ENCODE measurements around the gene ELN. TPM values are rescaled to one million over a fixed set of nuclear protein-coding genes. Genes with fewer than 3 reads are reported as not detected.
A peak's percentile ranks its signal among the peaks of the same experiment; 100 is the strongest.
"Not testable (repeated sequence)": the region's sequence is repeated elsewhere in the genome, so short reads cannot be mapped to it uniquely, and the experiment has no call there.

The ELN gene
- 100 to 1,000 TPM in 1 of 2 donors, 10 to 100 TPM in 1; 91.7 to 166 TPM for total RNA-seq
- long read RNA-seq, transcript ELN-221 (32 exons, 2,583 nt) = major isoform, 6 of 68 reads
- long read RNA-seq, transcript ELN-201 (33 exons, 3,781 nt) = major isoform, 6 of 68 reads
- long read RNA-seq, partial matches to known transcripts = 9 of 68 reads
- long read RNA-seq, other reads (novel, unspliced or antisense) = 42 of 68 reads

DNA sequence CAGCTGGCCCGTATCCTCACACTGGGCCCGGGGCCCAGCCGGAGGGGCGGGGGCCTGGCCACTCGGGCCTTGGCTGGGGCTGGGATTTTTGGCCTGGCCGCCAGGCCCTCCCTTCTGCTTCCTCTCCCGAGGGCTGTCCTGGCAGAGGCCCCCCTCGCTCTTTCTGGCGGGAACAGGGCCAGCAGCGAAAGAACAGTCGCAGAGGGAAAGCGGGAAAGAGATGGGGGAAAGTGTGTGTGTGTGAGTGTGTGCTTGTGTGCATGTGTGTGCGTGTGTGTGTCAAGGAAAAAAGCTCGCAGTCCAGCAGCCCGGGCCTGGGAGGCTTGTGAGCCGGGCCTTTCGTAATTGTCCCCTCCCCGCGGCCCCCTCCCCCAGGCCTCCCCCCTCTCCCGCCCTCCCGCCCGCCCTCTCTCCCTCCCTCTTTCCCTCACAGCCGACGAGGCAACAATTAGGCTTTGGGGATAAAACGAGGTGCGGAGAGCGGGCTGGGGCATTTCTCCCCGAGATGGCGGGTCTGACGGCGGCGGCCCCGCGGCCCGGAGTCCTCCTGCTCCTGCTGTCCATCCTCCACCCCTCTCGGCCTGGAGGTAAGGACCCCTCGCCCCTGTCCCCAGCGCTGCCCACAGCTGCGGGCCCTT, at the start of gene ELN:
Gene ELN, plus strand, starts transcription at position 491 of the 638 bp plus-strand sequence. Its CDS starts 15 bp downstream, at position 506.
- intact Hi-C loops (cut with DNase I) = loop anchor here (5.0 to 10.0 kb wide), 2 partner anchors 133 to 161 kb away; no protein-coding TSS in a partner anchor
- peak; percentile 90 for DNase-seq
- peak; percentile 78 to 86 for ATAC-seq

DNA sequence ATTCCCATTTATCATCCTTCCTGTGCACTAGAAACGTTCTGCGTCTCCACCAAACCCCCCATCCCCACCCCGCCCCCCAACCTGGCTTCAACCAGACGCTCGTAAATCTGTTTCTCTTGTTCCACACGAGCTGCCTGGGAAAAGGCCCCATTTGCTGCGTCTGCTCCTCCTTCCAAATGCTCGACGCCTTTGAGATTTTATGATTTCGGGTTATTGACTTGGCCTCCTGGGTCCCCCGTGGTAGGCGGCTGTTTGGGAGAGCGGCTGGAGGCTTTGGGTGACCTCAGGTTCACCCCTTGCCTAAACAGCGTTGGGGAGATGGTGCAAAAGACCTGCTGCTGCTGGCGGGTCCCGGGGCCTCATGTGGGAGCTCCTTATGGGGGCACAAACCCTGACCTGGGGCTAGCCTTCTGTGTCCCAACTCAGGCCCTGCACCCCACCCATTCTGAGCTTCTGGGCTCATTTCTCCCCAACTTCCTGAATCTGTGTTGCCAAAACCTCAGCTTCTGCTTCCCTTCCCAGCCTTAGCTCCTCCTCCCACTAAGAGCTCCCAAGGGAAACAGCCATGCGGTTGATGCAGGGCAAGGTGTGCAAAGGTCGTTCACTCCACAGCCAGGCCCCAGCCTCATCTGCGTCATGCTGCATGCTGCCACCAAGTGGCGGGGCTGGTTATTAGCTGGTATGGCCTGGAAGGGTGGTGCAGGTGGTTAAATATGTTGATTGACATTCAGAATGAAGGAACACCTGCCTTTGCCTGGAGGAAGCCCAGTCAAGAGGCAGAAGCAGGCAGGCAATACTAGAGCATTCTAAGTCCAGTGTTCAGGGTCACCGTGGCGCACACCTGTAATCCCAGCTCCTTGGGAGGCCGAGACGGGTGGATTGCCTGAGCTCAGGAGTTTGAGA, 49.1 kb upstream of the ELN start:
- DNase-seq = no peak
- intact Hi-C loops (cut with DNase I) = no loop called here
- ATAC-seq = peak; percentile 22 to 73

DNA sequence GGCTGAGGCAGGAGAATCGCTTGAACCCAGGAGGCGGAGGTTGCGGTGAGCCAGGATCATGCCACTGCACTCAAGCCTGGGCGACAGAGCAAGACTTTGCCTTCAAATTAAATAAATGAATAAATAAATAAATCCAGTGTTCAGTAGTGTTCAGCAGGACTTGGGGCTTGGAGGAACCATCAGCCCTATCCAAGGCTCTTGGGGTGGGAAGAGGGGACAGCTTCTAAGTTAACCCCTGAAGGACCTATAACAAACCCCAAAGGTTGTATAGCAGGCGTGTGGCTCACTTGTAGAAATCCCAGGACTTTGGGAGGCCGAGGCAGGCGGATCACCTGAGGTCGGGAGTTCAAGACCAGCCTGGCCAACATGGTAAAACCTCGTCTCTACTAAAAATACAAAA, 48.3 kb upstream of the ELN start:
- ATAC-seq; DNase-seq; intact Hi-C loops (cut with DNase I): not testable (repeated sequence)

DNA sequence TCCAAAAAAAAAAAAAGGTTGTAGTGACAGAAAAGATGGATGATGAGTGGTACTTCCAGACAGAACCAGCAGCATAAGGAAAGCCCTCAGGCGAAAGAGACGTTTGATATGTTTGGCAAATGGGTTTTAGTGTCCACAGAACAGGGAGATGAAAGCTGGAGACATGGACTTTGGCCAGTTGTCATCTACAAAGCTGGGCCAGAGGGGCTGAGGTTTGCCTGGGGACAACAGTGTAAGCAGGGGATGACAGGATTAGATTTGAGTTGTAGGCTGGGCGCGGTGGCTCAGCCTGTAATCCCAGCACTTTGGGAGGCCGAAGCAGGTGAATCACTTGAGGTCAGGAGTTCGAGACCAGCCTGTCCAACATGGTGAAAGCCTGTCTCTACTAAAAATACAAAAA, 47.8 kb upstream of the ELN start:
- no peak for ATAC-seq
- intact Hi-C loops (cut with DNase I) = no loop called here
- DNase-seq = no peak

DNA sequence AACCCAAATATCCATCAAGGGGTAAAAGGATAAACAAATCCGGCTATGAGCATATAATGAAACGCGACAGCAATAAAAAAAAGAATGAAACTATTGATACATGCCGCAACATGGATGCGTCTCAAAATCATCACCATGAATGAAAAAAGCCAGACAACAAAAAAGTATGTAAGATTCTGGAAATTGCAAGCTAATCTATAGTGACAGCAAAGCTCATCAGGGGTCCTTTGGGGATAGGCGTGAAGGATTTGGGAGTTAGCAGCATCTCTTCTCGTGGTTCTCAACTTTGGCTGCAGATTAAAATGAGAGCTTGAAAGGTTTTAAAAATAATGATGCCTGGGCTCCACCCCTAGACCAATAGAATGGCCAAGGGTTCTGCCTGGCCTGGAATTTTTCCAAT, 46.0 kb upstream of the ELN start:
- ATAC-seq (no peak), DNase-seq (no peak)
- intact Hi-C loops (cut with DNase I) = no loop called here

DNA sequence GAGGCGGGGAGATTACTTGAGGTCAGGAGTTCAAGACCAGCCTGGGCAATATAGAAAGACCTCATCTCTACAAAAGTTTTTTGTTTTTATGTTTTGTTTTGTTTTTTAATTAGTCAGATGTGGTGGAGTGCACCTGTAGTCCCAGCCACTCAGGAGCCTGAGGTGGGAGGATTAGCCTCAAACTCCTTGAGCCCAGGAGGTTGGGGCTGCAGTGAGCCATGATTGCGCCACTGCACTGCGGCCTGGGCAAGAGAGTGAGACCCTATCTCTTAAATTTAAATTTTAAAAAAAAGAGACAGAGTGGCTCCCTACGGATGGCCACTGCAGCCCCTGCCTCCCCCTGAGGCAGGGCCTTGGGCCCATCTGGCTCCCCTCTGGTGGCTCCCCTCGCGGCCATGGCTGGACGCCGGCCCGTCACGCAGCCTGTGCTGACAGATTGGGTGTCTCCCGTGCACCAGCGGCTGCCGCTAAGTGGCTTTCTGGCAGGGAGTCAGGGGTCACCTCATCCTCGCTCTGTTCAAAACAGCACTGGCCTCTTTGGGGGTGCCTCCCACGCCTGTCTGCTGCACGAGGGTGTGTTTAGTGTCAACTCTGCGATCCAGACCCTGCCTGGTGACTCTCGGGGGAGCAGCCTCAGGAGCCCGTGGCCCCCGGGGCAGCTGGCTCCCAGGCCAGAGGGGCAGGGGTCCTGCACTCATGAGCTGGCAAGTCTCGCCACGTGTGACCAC, 44.4 kb upstream of the ELN start:
- ATAC-seq (peak; percentile 6 to 33), DNase-seq (peak; percentile 67)
- intact Hi-C loops (cut with DNase I) = no loop called here

DNA sequence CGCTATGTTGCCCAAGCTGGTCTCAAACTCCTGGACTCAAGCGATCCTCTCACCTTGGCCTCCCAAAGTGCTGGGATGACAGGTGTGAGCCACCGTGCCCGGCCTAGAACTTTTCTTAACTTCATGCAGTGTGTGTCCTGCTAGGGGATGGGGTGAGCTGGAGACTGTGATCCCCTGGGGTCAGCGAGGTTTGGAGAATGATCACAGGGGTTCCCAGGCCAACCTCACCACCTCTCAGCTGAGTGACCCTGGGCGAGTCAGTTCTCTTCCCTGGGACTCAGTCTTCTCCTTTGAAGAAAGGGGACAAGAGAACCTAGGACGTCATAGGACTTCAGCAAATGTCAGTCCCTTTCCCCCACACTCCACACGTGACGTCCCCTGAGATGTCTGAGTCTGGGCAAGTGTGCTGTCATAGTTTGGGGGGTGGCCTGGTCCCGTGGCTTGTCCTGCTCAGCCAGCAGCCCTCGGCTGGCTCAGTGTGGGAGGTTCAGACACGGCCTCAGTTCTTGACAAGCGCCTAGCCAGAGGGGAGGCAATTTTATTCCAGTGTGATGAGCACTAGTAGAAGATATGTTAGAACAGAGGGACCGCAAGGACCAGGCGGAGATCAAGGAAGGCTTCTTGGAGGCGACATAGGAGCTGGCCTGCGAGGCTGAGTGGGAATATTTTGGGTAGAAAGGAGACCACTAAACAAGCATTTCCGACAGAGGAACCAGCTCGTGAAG, 43.3 kb upstream of the ELN start:
- ATAC-seq (peak in 1 of 2 donors; percentile 43), DNase-seq (peak; percentile 53)
- intact Hi-C loops (cut with DNase I) = no loop called here

DNA sequence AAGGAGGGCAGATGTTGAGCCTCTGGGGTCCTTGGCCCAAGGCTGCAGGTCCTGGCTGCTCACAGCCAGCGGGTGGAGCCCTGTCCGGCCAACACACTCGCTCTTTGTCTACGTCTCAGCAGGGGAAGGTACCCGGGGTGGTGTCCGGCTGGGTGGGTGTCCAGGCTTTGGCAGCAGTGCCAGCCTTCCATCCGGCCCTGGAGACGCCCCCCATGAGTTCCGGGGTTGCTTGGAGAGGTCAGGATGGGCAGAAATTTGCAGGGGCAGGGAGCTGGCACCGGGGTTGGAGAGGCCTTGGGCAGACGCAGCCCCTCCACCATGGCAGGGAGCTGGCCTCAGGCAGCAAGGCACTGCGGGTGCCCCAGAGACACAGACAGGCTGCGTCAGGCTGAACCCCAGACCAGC, 42.2 kb upstream of the ELN start:
- intact Hi-C loops (cut with DNase I) = no loop called here
- ATAC-seq (peak; percentile 34 to 54), DNase-seq (peak; percentile 41)

DNA sequence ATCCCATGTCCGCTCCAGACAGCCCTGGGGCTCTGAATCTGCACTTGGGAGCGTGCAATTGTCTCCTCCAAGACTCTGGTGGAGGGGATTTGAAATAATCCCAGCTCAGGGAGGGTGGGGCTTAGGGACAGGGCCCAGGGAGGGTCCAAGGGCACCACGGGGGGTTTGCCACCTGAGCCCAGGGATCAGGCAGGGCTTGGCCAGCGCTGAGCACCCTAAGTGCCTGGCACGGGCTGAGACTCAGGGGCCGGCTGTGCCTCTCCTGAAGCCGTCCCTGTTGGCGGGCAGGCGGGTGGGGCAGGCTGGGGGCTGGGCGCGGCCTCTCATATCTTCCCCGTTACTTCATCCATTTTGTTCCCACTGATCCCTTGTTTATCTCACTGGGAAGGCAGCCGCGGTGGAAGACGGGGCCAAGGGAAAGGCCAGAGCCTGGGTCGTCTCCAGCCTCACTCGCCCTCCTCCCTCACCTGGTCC, 41.8 kb upstream of the ELN start:
- ATAC-seq (peak; percentile 72 to 80), DNase-seq (peak; percentile 78)
- intact Hi-C loops (cut with DNase I) = no loop called here

DNA sequence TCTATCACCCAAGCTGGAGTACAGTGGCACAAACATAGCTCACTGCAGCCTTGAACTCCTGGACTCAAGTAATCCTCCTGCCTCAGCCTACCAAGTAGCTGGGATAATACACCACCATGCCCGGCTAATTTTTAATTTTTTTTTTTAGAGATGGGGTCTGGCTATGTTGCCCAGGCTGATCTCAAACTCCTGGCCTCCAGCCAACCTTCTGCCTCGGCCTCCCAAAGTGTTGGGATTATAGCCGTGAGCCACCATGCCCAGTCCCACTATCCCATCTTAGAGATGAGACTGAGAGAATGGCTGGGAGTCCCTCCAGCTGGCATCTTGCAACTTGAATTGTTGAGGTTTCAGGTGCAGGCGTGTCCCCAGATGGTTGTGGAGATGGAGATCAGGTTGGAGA, 40.7 kb upstream of the ELN start:
- ATAC-seq (no peak), DNase-seq (no peak)
- intact Hi-C loops (cut with DNase I) = no loop called here

DNA sequence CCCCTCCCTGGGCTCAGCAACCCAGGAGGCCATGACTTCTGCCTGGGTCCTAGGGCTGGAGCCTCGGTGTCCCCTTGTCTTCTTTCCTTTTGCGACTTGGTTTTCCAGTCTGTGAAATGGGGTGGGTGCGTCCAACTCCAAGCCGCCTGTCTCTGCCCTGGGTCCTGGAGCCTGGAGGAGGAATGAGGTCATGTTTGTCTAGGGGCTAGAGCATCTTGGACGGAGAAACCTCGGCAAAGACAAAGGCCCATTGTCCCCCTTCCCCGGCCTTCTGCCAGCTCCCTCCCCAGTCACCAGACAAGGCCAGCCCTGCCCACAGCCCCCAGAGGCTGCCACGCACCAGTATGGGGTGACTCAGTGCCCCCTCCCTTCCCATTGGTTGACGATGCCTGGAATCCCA, 39.8 kb upstream of the ELN start:
- ATAC-seq (peak in 1 of 2 donors; percentile 65), DNase-seq (peak; percentile 80)
- intact Hi-C loops (cut with DNase I) = no loop called here

DNA sequence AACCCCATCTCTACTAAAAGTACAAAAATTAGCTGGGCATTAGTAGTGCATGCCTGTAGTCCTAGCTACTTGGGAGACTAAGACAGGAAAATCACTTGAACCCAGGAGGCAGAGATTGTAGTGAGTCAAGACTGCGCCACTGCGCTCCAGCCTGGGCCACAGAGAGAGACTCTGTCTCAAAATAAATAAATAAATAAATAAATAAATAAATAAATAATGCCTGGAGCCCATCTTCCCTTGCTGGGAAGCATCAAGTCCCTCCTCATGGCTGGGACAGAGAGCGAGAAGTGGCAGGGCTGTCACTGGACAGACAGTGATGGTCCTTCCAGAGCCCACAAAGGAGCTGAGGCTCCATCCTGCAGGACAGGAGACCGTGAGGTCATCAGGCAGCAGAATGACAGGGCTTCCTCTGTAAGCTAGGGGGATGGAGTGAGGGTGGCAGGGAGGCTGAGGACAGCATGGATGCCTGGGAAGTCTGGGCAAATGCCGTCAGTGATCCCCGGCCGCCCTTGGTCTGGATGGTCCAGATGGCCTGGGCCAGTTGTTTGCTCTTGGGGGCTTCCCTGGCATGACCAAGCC, 36.4 kb upstream of the ELN start:
- intact Hi-C loops (cut with DNase I) = loop anchor here in 1 of 2 donors (10.0 kb wide), 1 partner anchor 63 kb away; no protein-coding TSS in a partner anchor
- DNase-seq (no peak), ATAC-seq (peak in 1 of 2 donors; percentile 10)

DNA sequence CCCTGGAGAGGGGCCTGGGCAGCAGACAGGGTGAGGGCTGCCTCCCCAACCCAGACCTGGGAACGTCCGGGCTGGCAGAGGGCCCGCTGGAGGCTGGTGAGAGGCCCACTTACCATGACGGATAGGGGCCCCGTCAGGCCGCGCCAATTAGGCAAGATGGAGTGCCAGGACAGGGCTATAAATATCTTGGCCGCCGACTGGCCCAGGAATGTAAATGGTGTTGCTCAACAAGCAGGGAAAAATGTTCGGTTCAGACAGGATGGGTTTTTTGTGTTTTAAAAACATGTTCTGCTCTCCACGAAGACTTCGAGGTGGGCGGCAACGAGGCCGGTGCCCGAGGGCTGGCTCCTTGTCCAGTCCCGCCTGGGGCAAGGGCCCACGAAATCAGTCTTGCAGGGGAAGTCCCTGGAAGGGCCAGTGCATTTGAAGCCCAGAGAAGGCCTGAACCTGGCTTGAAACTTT, 35.8 kb upstream of the ELN start:
- DNase-seq (peak; percentile 64), ATAC-seq (peak; percentile 60 to 75)
- intact Hi-C loops (cut with DNase I) = loop anchor here in 1 of 2 donors (10.0 kb wide), 1 partner anchor 63 kb away; no protein-coding TSS in a partner anchor

DNA sequence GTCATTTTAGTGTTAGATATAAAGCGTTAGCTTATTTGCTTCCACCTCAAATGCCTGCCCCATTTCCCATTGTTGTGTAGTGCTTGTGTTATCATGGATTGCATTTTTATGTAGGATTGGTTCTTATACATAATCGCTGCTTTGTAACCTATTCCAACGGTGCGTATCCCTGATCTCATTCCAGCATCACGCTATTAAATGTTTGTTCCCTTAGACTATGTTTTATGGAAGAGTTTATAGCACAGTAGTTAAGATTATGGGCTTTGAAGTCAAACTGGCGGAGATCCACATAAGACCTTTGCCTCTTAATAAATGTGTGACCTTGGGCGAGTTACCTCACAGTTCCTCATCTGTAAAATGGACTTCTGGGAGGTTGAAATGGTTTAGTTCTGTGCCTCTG, 34.0 kb upstream of the ELN start:
- intact Hi-C loops (cut with DNase I) = loop anchor here in 1 of 2 donors (10.0 kb wide), 1 partner anchor 61 kb away; no protein-coding TSS in a partner anchor

DNA sequence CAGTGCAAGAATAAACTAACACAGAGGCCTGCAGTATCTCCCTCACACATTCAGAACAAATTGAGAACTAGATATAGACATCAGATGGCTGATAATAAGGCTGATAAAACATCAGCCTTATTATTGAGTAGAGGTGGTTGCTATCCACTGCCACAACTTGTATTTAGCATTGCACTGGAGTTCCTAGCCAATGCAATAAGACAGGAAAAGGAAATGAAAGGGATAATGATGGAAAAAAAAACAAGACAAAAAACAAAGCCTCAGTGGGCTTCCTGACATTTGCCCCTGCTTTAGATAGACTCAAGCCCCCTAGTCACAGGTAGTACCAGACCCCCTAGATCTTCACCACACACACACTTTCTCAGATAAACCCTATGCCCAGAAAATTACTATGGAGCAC, 33.2 kb upstream of the ELN start:
- no peak for ATAC-seq
- intact Hi-C loops (cut with DNase I) = loop anchor here in 1 of 2 donors (10.0 kb wide), 1 partner anchor 60 kb away; no protein-coding TSS in a partner anchor
- no peak for DNase-seq

More for the DNA sequence above, 34.0 kb upstream of the ELN start:
- DNase-seq = no peak
- ATAC-seq = no peak

DNA sequence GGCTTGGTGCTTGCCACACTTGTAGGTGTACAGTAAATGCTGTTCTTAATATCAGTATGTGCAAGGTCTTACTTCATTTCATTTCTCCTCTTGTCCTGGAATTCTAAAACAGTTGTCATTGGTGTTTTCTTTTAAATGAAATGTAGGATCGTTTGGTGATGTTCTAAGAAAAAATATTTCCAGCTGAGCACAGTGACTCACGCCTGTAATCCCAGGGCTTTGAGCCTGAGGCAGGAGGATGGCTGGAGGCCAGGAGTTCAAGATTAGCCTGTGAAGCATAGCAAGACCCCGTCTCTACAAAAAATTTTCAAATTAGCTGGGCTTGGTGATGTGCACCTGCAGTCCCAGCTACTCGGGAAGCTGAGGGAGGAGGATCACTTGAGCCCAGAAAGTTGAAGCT, 32.6 kb upstream of the ELN start:
- ATAC-seq (no peak), DNase-seq (no peak)
- intact Hi-C loops (cut with DNase I) = loop anchor here in 1 of 2 donors (10.0 kb wide), 1 partner anchor 59 kb away; no protein-coding TSS in a partner anchor

DNA sequence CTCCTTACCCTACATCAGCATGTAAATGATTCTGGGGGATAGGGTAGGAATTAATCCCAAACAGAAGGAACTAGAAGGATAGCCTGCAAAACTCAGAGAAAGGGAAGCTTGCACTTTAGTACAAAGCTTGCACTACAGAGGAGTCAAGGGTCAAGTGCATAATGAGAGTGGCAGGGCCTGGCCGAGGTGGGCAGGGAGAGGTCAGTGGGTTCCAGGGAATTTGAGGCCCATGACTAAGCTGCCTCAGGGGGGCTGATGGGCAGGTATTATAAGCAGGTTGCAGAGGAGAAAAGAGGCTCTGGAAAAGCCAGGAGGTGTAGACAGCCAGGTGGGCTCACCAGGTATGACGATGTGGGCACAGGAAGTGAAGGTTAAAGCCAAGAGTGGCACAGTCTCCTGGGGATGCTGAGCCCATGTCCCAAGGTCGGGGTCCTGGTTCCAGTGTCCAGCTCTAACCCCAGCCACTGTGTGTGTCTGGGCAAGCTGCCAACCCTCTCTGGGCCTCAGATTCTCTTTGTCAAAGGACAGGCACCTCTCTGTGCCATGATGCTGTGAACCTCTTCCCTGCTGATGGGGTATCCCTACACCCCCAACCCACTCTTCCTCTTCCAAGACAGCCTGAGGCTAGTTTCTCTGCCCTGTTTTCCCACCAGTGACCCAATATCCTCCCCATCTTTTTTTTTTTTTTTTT, 32.0 kb upstream of the ELN start:
- intact Hi-C loops (cut with DNase I) = loop anchor here in 1 of 2 donors (10.0 kb wide), 1 partner anchor 59 kb away; no protein-coding TSS in a partner anchor
- no peak for DNase-seq

More for the DNA sequence above, 32.0 kb upstream of the ELN start:
- ATAC-seq = no peak

All from left cardiac atrium (tissue), 4 donors.